HL-60 (cell line): ENCODE measurements around the gene RALGPS2.

Experiments
- DNase-seq, 2 experiments: peaks; one replicate each; pipeline ENCODE4 v3.0.0-alpha.2; 2010 to 2020; ENCODE audit warnings: low read depth in 1 of 2, low spot score in 1 of 2
- H3K27ac ChIP-seq: fragments of 250-450 bp; sonication (Bioruptor Pico); replicated peaks from 2 replicates; pipeline ENCODE4 v1.5.1; 2020; ENCODE audit warnings: mild to moderate bottlenecking, moderate library complexity
- H3K27me3 ChIP-seq: fragments of 250-450 bp; sonication (Bioruptor Pico); 2 replicates; pipeline ENCODE4 v1.5.1; 2021; ENCODE audit warnings: mild to moderate bottlenecking, moderate library complexity; ENCODE audit not compliant: insufficient read depth, poor library complexity, severe bottlenecking
- H3K4me3 ChIP-seq: replicated peaks from 2 replicates; pipeline ENCODE4 v1.5.1; 2011; ENCODE audit warnings: mild to moderate bottlenecking, control low read depth, low read length; ENCODE audit not compliant: insufficient read depth
- GABPA ChIP-seq: IDR thresholded peaks from 2 replicates; pipeline ENCODE4 v1.6.1; 2012; ENCODE audit warnings: low read depth
- POLR2AphosphoS5 ChIP-seq: IDR thresholded peaks from 2 replicates; pipeline ENCODE4 v1.6.1; 2012; ENCODE audit warnings: low read depth
- SPI1 ChIP-seq: IDR thresholded peaks from 2 replicates; pipeline ENCODE4 v1.6.1; 2012; ENCODE audit warnings: low read depth, mild to moderate bottlenecking, borderline replicate concordance
- TF ChIP-seq, protein P1 (sequence below): IDR thresholded peaks from 2 replicates; pipeline ENCODE4 v1.6.1; 2012; ENCODE audit warnings: low read depth; ENCODE audit not compliant: insufficient replicate concordance
- TF ChIP-seq, protein P2 (sequence below): IDR thresholded peaks from one replicate; pipeline ENCODE4 v1.5.1; 2011; ENCODE audit warnings: low read length, control low read depth, inconsistent platforms; ENCODE audit not compliant: insufficient read depth

The RALGPS2 gene

DNA sequence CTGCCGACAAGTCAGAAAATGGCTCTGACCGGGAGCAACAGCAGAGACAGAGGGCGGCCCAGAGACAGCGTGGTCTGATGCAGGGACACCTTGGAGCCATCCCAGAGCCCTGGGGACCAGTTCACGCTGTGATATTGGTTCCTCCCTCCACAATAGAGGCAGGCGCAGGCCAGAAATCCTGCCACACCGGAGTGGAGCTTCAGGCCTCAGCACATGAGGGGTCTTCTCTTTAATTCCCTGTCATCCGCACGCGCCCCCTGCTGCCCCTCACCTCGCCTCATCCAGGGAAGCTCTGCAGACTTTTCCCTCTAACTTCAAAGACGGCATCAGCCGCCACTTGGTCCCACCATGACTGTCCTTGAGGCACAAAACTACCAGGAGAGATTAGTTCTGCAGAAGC lies 221.4 kb downstream of the RALGPS2 start:
- H3K27ac ChIP-seq: 0 out of 2 replicates have a peak overlapping the region, but pooled peaks have one; percentile 24
- no peak for DNase-seq
- H3K4me3 ChIP-seq: no peak overlapping the region
- no peaks in the 10 kb centered on the region for H3K27me3 ChIP-seq
- TF ChIP-seq POLR2AphosphoS5: no peak
- TF ChIP-seq, protein P1, sequence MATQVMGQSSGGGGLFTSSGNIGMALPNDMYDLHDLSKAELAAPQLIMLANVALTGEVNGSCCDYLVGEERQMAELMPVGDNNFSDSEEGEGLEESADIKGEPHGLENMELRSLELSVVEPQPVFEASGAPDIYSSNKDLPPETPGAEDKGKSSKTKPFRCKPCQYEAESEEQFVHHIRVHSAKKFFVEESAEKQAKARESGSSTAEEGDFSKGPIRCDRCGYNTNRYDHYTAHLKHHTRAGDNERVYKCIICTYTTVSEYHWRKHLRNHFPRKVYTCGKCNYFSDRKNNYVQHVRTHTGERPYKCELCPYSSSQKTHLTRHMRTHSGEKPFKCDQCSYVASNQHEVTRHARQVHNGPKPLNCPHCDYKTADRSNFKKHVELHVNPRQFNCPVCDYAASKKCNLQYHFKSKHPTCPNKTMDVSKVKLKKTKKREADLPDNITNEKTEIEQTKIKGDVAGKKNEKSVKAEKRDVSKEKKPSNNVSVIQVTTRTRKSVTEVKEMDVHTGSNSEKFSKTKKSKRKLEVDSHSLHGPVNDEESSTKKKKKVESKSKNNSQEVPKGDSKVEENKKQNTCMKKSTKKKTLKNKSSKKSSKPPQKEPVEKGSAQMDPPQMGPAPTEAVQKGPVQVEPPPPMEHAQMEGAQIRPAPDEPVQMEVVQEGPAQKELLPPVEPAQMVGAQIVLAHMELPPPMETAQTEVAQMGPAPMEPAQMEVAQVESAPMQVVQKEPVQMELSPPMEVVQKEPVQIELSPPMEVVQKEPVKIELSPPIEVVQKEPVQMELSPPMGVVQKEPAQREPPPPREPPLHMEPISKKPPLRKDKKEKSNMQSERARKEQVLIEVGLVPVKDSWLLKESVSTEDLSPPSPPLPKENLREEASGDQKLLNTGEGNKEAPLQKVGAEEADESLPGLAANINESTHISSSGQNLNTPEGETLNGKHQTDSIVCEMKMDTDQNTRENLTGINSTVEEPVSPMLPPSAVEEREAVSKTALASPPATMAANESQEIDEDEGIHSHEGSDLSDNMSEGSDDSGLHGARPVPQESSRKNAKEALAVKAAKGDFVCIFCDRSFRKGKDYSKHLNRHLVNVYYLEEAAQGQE: no peak
- TF ChIP-seq SPI1: no peak
- TF ChIP-seq, protein P2, sequence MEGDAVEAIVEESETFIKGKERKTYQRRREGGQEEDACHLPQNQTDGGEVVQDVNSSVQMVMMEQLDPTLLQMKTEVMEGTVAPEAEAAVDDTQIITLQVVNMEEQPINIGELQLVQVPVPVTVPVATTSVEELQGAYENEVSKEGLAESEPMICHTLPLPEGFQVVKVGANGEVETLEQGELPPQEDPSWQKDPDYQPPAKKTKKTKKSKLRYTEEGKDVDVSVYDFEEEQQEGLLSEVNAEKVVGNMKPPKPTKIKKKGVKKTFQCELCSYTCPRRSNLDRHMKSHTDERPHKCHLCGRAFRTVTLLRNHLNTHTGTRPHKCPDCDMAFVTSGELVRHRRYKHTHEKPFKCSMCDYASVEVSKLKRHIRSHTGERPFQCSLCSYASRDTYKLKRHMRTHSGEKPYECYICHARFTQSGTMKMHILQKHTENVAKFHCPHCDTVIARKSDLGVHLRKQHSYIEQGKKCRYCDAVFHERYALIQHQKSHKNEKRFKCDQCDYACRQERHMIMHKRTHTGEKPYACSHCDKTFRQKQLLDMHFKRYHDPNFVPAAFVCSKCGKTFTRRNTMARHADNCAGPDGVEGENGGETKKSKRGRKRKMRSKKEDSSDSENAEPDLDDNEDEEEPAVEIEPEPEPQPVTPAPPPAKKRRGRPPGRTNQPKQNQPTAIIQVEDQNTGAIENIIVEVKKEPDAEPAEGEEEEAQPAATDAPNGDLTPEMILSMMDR: no peak
- TF ChIP-seq GABPA: no peak

DNA sequence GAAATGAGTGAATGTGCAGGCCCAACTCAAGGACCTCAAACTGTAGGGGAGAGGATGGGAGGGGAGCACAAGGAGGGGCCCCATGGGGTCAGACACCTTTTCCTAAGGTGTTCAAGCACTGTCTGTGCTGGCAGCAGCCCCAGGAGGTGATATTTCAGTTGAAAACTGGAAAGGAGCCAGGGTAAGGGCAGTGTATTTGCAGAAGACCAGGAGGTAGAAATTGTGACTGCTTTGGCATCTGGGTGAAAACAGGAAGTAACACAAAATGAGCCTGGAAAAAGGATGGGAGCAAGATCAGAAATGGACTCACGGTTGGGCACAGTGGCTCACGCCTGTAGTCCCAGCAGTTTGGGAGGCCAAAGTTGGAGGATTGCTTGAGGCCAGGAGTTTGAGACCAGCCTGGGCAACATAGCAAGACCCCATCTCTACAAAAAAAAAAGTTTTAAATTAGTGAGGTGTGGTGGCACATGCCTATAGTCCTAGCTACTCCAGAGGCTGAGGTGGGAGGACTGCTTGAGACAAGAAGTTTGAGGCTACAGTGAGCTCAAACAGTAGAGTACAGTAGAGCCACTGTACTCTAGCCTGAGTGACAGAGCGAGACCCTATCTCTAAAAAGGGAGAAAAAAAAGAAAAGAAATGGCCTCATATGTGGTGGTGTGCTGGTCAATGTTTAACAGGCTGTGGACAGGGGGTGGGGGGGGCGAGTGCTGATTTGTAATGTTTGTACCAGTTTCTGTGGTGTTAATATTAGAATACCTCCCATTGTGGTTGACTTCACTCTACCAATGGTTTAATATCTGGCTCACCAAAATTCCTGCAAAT lies 222.0 kb downstream of the RALGPS2 start:
- Histone ChIP-seq H3K27me3 (no peaks in the 10 kb centered on the region), H3K27ac (0 out of 2 replicates have a peak overlapping the region, but pooled peaks have one; percentile 24), H3K4me3 (no peak overlapping the region)
- DNase-seq: peak in 1 of 2 experiments; percentile 44
- TF ChIP-seq POLR2AphosphoS5: no peak
- TF ChIP-seq SPI1: no peak
- TF ChIP-seq GABPA: no peak
- TF ChIP-seq, protein P1: no peak
- TF ChIP-seq, protein P2: no peak

DNA sequence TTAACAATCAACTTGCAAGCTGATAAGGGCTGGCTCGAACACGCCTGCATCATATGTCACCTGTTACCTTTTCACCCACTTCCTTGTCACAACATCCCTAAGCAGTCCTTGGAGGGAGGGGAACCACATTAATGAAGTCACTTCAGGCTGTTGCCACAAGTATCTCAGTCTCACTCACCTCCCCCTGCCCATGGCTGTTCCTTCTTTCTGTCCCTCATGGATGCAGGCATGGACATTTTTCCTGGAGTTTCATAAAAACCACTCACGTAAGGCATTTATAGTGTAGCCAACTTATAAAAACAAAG lies 222.6 kb downstream of the RALGPS2 start:
- no peak for DNase-seq
- Histone ChIP-seq H3K4me3 (no peak overlapping the region), H3K27me3 (no peaks in the 10 kb centered on the region), H3K27ac (no peak overlapping the region)
- TF ChIP-seq, protein P2: no peak
- TF ChIP-seq GABPA (no peak), SPI1 (no peak), POLR2AphosphoS5 (no peak)
- TF ChIP-seq, protein P1: no peak
